Measurements from ENCODE around the gene CPS1. TPM values are rescaled to one million over a fixed set of nuclear protein-coding genes. Genes with fewer than 3 reads are reported as not detected.

Gene CPS1
- total RNA-seq, 1 experiment from 2014 or later = 9.0 TPM

DNA sequence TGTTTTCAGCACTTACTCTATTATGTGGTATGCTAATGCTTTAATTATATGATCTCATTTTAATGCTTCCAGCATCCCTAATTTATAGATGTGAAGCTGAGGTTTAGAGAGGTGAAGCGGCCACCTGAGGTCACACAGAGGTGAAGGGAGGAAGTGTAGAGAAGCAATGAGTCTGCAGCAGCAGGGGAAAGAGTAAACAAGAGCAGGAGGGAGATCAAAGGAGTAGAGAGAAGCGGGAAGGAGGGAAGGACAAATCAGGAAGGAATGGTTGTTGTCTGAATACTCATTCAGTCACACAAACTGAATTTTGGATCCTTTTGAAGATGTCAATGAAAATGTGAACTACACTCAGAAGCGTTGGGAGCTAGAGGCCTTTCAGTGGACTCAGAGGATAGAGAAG, 130.0 kb downstream of the CPS1 start (continued):
- no peak for TF ChIP-seq MXD4 (CRISPR knock-in tag; IDR thresholded peaks at IDR 0.05; ENCODE audit: borderline replicate concordance)
- TF ChIP-seq JAZF1 (CRISPR knock-in tag; IDR thresholded peaks at IDR 0.05) = no peak
- TF ChIP-seq, protein P1, sequence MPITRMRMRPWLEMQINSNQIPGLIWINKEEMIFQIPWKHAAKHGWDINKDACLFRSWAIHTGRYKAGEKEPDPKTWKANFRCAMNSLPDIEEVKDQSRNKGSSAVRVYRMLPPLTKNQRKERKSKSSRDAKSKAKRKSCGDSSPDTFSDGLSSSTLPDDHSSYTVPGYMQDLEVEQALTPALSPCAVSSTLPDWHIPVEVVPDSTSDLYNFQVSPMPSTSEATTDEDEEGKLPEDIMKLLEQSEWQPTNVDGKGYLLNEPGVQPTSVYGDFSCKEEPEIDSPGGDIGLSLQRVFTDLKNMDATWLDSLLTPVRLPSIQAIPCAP (CRISPR knock-in tag; IDR thresholded peaks at IDR 0.05) = no peak

DNA sequence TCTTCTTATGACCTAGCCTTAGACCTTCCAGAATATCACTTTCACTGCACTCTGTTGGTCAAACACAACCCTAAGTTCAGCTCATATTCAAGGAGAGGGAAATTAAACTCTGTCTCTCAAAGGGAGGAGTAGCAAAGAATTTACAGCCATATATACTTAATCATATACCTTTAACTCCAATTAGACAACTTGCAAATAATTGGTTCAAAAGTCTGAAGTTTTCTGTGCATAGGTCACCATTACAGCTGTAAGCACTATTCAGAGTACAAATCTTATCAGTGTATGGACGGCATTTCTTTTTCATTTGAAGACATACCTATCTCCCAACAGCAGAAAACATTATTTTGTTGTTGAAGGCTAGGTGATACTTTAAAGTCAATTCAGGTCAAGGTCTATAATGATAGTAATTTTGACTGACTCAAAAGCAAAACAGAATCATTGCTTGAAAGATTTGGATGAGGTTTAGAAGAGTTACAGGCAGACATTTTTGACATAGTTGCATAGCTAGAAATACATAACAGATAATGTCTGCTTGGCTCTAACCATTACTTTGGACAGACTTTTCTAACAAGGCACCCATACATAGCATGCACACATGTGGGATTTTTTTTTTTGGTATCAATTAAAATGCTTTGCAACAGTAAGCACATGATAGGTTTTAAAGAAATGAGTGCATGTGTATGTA, 131.5 kb downstream of the CPS1 start:
- Mint-ChIP-seq H3K9me3 (no peaks in the 10 kb centered on the region), H3K36me3 (no peaks in the 10 kb centered on the region), H3K27me3 (ENCODE audit: low read depth) (no peaks in the 10 kb centered on the region), H3K4me1 (peaks cover 4% of the 10 kb centered on the region; the same call in 1 of the 2 replicates), H3K4me3 (no peak overlapping the region), H3K27ac (no peak overlapping the region)
- ChIA-PET CTCF (no interaction called here), POLR2A (no interaction called here)
- DNase-seq (ENCODE audit: low spot score) = no peak
- ATAC-seq = no peak
- TF ChIP-seq TEAD4 (CRISPR knock-in tag; IDR thresholded peaks at IDR 0.05) = no peak
- no peak for TF ChIP-seq NFYB (CRISPR knock-in tag; conservative IDR thresholded peaks at IDR 0.05; ENCODE audit: low read depth)
- no peak for TF ChIP-seq OVOL2 (CRISPR knock-in tag; IDR thresholded peaks at IDR 0.05; ENCODE audit: borderline replicate concordance)
- TF ChIP-seq, protein P2, sequence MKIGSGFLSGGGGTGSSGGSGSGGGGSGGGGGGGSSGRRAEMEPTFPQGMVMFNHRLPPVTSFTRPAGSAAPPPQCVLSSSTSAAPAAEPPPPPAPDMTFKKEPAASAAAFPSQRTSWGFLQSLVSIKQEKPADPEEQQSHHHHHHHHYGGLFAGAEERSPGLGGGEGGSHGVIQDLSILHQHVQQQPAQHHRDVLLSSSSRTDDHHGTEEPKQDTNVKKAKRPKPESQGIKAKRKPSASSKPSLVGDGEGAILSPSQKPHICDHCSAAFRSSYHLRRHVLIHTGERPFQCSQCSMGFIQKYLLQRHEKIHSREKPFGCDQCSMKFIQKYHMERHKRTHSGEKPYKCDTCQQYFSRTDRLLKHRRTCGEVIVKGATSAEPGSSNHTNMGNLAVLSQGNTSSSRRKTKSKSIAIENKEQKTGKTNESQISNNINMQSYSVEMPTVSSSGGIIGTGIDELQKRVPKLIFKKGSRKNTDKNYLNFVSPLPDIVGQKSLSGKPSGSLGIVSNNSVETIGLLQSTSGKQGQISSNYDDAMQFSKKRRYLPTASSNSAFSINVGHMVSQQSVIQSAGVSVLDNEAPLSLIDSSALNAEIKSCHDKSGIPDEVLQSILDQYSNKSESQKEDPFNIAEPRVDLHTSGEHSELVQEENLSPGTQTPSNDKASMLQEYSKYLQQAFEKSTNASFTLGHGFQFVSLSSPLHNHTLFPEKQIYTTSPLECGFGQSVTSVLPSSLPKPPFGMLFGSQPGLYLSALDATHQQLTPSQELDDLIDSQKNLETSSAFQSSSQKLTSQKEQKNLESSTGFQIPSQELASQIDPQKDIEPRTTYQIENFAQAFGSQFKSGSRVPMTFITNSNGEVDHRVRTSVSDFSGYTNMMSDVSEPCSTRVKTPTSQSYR (CRISPR knock-in tag; IDR thresholded peaks at IDR 0.05) = no peak
- no peak for TF ChIP-seq JUN (CRISPR knock-in tag; IDR thresholded peaks at IDR 0.05)
- TF ChIP-seq GTF2I (CRISPR knock-in tag; conservative IDR thresholded peaks at IDR 0.05) = no peak
- TF ChIP-seq FOXK1 (CRISPR knock-in tag; IDR thresholded peaks at IDR 0.05) = no peak
- TF ChIP-seq, protein P3, sequence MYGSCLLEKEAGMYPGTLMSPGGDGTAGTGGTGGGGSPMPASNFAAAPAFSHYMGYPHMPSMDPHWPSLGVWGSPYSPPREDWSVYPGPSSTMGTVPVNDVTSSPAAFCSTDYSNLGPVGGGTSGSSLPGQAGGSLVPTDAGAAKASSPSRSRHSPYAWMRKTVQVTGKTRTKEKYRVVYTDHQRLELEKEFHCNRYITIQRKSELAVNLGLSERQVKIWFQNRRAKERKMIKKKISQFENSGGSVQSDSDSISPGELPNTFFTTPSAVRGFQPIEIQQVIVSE (CRISPR knock-in tag; IDR thresholded peaks at IDR 0.05; ENCODE audit: borderline replicate concordance) = no peak
- TF ChIP-seq ZBTB21 (CRISPR knock-in tag; IDR thresholded peaks at IDR 0.05; ENCODE audit: borderline replicate concordance) = no peak
- TF ChIP-seq ATF1 (CRISPR knock-in tag; IDR thresholded peaks at IDR 0.05) = no peak
- no peak for TF ChIP-seq PRRX2 (CRISPR knock-in tag; IDR thresholded peaks at IDR 0.05)
- no peak for TF ChIP-seq ZNF263 (CRISPR knock-in tag; IDR thresholded peaks at IDR 0.05; ENCODE audit: low read depth)
- TF ChIP-seq NFATC4 (CRISPR knock-in tag; IDR thresholded peaks at IDR 0.05) = no peak
- TF ChIP-seq, protein P4, sequence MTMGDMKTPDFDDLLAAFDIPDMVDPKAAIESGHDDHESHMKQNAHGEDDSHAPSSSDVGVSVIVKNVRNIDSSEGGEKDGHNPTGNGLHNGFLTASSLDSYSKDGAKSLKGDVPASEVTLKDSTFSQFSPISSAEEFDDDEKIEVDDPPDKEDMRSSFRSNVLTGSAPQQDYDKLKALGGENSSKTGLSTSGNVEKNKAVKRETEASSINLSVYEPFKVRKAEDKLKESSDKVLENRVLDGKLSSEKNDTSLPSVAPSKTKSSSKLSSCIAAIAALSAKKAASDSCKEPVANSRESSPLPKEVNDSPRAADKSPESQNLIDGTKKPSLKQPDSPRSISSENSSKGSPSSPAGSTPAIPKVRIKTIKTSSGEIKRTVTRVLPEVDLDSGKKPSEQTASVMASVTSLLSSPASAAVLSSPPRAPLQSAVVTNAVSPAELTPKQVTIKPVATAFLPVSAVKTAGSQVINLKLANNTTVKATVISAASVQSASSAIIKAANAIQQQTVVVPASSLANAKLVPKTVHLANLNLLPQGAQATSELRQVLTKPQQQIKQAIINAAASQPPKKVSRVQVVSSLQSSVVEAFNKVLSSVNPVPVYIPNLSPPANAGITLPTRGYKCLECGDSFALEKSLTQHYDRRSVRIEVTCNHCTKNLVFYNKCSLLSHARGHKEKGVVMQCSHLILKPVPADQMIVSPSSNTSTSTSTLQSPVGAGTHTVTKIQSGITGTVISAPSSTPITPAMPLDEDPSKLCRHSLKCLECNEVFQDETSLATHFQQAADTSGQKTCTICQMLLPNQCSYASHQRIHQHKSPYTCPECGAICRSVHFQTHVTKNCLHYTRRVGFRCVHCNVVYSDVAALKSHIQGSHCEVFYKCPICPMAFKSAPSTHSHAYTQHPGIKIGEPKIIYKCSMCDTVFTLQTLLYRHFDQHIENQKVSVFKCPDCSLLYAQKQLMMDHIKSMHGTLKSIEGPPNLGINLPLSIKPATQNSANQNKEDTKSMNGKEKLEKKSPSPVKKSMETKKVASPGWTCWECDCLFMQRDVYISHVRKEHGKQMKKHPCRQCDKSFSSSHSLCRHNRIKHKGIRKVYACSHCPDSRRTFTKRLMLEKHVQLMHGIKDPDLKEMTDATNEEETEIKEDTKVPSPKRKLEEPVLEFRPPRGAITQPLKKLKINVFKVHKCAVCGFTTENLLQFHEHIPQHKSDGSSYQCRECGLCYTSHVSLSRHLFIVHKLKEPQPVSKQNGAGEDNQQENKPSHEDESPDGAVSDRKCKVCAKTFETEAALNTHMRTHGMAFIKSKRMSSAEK (CRISPR knock-in tag; IDR thresholded peaks at IDR 0.05; ENCODE audit: borderline replicate concordance) = no peak
- TF ChIP-seq NR2C2 (CRISPR knock-in tag; IDR thresholded peaks at IDR 0.05) = no peak
- TF ChIP-seq, protein P5, sequence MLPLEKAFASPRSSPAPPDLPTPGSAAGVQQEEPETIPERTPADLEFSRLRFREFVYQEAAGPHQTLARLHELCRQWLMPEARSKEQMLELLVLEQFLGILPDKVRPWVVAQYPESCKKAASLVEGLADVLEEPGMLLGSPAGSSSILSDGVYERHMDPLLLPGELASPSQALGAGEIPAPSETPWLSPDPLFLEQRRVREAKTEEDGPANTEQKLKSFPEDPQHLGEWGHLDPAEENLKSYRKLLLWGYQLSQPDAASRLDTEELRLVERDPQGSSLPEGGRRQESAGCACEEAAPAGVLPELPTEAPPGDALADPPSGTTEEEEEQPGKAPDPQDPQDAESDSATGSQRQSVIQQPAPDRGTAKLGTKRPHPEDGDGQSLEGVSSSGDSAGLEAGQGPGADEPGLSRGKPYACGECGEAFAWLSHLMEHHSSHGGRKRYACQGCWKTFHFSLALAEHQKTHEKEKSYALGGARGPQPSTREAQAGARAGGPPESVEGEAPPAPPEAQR (CRISPR knock-in tag; IDR thresholded peaks at IDR 0.05) = no peak
- TF ChIP-seq NR1H2 (CRISPR knock-in tag; IDR thresholded peaks at IDR 0.05) = no peak
- TF ChIP-seq, protein P6, sequence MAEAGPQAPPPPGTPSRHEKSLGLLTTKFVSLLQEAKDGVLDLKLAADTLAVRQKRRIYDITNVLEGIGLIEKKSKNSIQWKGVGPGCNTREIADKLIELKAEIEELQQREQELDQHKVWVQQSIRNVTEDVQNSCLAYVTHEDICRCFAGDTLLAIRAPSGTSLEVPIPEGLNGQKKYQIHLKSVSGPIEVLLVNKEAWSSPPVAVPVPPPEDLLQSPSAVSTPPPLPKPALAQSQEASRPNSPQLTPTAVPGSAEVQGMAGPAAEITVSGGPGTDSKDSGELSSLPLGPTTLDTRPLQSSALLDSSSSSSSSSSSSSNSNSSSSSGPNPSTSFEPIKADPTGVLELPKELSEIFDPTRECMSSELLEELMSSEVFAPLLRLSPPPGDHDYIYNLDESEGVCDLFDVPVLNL (CRISPR knock-in tag; IDR thresholded peaks at IDR 0.05; ENCODE audit: borderline replicate concordance, low read depth) = no peak
- TF ChIP-seq, protein P7, sequence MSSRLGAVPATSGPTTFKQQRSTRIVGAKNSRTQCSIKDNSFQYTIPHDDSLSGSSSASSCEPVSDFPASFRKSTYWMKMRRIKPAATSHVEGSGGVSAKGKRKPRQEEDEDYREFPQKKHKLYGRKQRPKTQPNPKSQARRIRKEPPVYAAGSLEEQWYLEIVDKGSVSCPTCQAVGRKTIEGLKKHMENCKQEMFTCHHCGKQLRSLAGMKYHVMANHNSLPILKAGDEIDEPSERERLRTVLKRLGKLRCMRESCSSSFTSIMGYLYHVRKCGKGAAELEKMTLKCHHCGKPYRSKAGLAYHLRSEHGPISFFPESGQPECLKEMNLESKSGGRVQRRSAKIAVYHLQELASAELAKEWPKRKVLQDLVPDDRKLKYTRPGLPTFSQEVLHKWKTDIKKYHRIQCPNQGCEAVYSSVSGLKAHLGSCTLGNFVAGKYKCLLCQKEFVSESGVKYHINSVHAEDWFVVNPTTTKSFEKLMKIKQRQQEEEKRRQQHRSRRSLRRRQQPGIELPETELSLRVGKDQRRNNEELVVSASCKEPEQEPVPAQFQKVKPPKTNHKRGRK (CRISPR knock-in tag; IDR thresholded peaks at IDR 0.05; ENCODE audit: borderline replicate concordance) = no peak
- TF ChIP-seq ZNF396 (CRISPR knock-in tag; IDR thresholded peaks at IDR 0.05; ENCODE audit: borderline replicate concordance) = no peak
